Right cardiac atrium (tissue), 5 donors: ENCODE measurements around the gene CAND2. TPM values are rescaled to one million over a fixed set of nuclear protein-coding genes. Genes with fewer than 3 reads are reported as not detected.
"Not testable (repeated sequence)": the region's sequence is repeated elsewhere in the genome, so short reads cannot be mapped to it uniquely, and the experiment has no call there.

Source experiments
- ATAC-seq, 2 donors: fragments of 200-7000 bp; cut with Tn5 transposase; one replicate each; pipeline versions ENCODE4 v1.8.0 to v1.9.1; 2020; ENCODE audit warnings: moderate library complexity in 2 of 2, mild to moderate bottlenecking in 1 of 2
- DNase-seq, 3 donors: peaks; one replicate each; pipeline ENCODE4 v3.0.0-alpha.2; 2020
- H3K27ac ChIP-seq: one replicate; pipeline ENCODE4 v1.5.1; 2013; ENCODE audit warnings: mild to moderate bottlenecking, low read length, control low read depth, moderate library complexity
- H3K27me3 ChIP-seq: one replicate; pipeline ENCODE4 v1.6.1; 2013; ENCODE audit not compliant: control insufficient read depth, insufficient read depth
- H3K4me1 ChIP-seq: one replicate; pipeline ENCODE4 v1.6.1; 2013; ENCODE audit warnings: low read length; ENCODE audit not compliant: control insufficient read depth, insufficient read depth
- H3K4me3 ChIP-seq: one replicate; pipeline ENCODE4 v1.5.1; 2013; ENCODE audit warnings: low read length, control low read depth
- H3K9me3 ChIP-seq: one replicate; pipeline ENCODE4 v1.6.1; 2013; ENCODE audit warnings: low read length; ENCODE audit not compliant: control insufficient read depth
- WGBS: extraction: QIAGEN DNeasy Blood & Tissue Kit; methylation state at CpG from one replicate; pipeline ENCODE4 v1.1.7; 2013; 5-methylcytosine and 5-hydroxymethylcytosine counted together
- intact Hi-C, 4 donors: fragments of 100-400 bp; cut with DNase I; formaldehyde crosslinking; loops; one replicate each; pipeline versions ENCODE4 v1.11.0 to v1.14.0; 2022 to 2023
- polyA plus RNA-seq: library from polyadenylated mRNA; stranded (reverse); fragments of 200-250 nt; gene quantifications from one replicate; pipeline ENCODE4 v1.2.3, GENCODE V29; 2013
- total RNA-seq, 4 donors: library from RNA; stranded (reverse); fragmentation: NEBNext Ultra II Directional; extraction: Animal tissue kit (Norgen Biotek cat#: 25700); gene quantifications; one replicate each; pipeline ENCODE4 v1.2.1, GENCODE V29; 2021
- donor health status: healthy with polysubstance abuse.
- donor health status: DM: no; HTN: yes; CAD: no.
- donor health status: DM: no; HTN: no; CAD: no.
- donor health status: DM: no; HTN: yes; CAD: no; lungs with severe emphysema.
- donor health status: DM: yes; HTN: yes; CAD: no.

CAND2 gene
- total and polyA plus RNA-seq, 5 donors, result 33.2 to 63.6 (median 42.1) TPM

DNA sequence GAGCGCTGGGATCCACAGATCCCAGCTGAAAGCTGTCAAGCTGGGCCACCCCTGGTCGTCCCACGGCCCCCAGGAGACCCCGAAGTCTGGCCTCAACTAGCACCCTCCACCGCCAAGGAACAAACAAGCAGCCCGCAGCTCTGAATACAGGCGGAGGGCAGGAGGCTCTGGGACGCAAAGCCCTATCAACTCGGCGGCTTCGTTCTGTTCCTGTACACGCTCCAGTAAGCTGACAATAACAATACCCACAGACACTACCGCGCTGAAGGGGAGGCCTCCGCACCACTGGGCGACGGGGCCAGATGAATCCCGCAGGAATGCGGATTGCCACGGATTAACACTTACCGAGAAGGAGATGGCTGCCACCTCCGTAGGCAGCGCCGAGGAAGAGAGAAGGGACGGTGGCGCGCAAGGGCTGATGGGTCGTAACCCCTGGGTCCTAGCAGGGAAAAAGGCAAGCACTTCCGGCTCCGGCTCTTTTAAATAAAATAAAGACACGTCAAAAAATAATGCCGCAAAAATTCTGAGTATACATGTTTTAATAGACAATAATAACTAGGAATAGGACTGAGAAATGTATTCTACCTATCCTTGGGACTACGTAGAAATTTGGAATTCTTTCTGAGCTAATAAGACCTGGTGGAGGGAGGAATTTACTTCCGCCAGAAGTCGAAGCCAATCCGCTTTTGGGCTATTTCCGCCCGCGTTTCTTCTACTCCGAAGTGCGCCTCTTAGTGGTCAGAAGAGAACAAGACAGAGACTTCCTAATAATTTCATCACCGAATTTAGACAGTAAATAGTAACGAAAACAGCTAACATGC lies 44.9 kb downstream of the CAND2 start, which contains the start of gene RPL32:
RPL32 (minus strand) TSS at position 417 of the 821 bp plus-strand sequence. CDS start 1,328 bp downstream, outside the sequence.
- no peaks in the 10 kb centered on the region for H3K9me3 ChIP-seq
- DNase-seq (peak; percentile 88 to 94 (median 93)), ATAC-seq (peak; percentile 95)
- no peaks in the 10 kb centered on the region for H3K27me3 ChIP-seq
- intact Hi-C loops, result no loop called here
- peak within 1 kb of the TSS; percentile 74 for H3K27ac ChIP-seq
- peak within 1 kb of the TSS; percentile 56 for H3K4me3 ChIP-seq
- peaks cover 9% of the 10 kb centered on the region for H3K4me1 ChIP-seq
- under 1% methylated on average over 43 of the region's 43 CpGs for WGBS

DNA sequence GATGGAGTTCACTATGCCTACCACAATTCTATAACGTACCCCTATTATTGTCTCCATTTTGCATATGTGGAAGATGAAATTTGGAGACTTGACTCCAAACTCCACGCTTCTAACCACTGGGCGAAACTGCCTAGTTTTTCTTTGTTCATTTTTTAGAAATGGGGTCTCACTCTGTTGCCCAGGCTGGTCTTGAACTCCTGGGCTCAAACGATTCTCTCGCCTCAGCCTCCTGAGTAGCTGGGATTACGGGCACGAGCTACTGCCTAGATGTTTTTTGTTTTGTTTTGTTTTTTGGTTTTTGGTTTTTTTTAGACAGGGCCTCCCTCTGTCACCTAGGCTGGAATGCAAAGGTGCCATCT lies 45.5 kb downstream of the CAND2 start:
- Histone ChIP-seq H3K4me3 (peak overlapping the region; percentile 56), H3K9me3 (no peaks in the 10 kb centered on the region), H3K27me3 (no peaks in the 10 kb centered on the region), H3K27ac (no peak overlapping the region), H3K4me1 (peaks cover 9% of the 10 kb centered on the region)
- DNase-seq, result no peak
- WGBS, result 48% methylated on average over 7 of the region's 7 CpGs
- no peak for ATAC-seq
- intact Hi-C loops, result no loop called here

- intact Hi-C loops, result no loop called here
- Histone ChIP-seq H3K9me3 (no peaks in the 10 kb centered on the region), H3K27me3 (no peaks in the 10 kb centered on the region), H3K27ac (no peak overlapping the region), H3K4me3 (no peak overlapping the region), H3K4me1 (peaks cover 9% of the 10 kb centered on the region)
- WGBS, result 98% methylated on average over 4 of the region's 4 CpGs
- ATAC-seq (no peak), DNase-seq (no peak)
These were observed 46.0 kb downstream of the CAND2 start for GRCh38 chr3:12842469-12842868.

GRCh38 chr3:12845811-12846210 lies 49.3 kb downstream of the CAND2 start:
- 47% methylated on average over 1 of the region's 1 CpG for WGBS
- Histone ChIP-seq H3K27ac (no peak overlapping the region), H3K4me3 (no peak overlapping the region), H3K4me1 (no peaks in the 10 kb centered on the region), H3K27me3 (no peaks in the 10 kb centered on the region), H3K9me3 (no peaks in the 10 kb centered on the region)
- intact Hi-C loops, result no loop called here
- no peak for DNase-seq
- no peak for ATAC-seq

GRCh38 chr3:12852201-12852600 lies 55.7 kb downstream of the CAND2 start:
- no peaks in the 10 kb centered on the region for H3K4me1 ChIP-seq
- DNase-seq (no peak), ATAC-seq (no peak)
- H3K9me3 ChIP-seq, result no peaks in the 10 kb centered on the region
- no peak overlapping the region for H3K4me3 ChIP-seq
- H3K27me3 ChIP-seq, result no peaks in the 10 kb centered on the region
- 86% methylated on average over 3 of the region's 3 CpGs for WGBS
- no peak overlapping the region for H3K27ac ChIP-seq
- intact Hi-C loops, result no loop called here

- H3K9me3 ChIP-seq, H3K4me3 ChIP-seq, ATAC-seq, intact Hi-C loops, H3K4me1 ChIP-seq, DNase-seq, H3K27me3 ChIP-seq, H3K27ac ChIP-seq: not testable (repeated sequence)
- 63% methylated on average over 2 of the region's 2 CpGs for WGBS
These were observed 57.4 kb downstream of the CAND2 start for GRCh38 chr3:12853847-12854246.

GRCh38 chr3:12854565-12854964 lies 58.1 kb downstream of the CAND2 start:
- H3K4me3 ChIP-seq, result no peak overlapping the region
- DNase-seq (no peak), ATAC-seq (peak in 1 of 2 donors; percentile 27)
- H3K9me3 ChIP-seq, result no peaks in the 10 kb centered on the region
- no peak overlapping the region for H3K27ac ChIP-seq
- intact Hi-C loops, result no loop called here
- no peaks in the 10 kb centered on the region for H3K27me3 ChIP-seq
- WGBS, result 67% methylated on average over 4 of the region's 4 CpGs
- no peaks in the 10 kb centered on the region for H3K4me1 ChIP-seq

GRCh38 chr3:12856626-12857025 lies 60.1 kb downstream of the CAND2 start:
- no peak overlapping the region for H3K27ac ChIP-seq
- H3K9me3 ChIP-seq, result no peaks in the 10 kb centered on the region
- no peaks in the 10 kb centered on the region for H3K27me3 ChIP-seq
- DNase-seq, result peak in 1 of 3 donors; percentile 43
- H3K4me1 ChIP-seq, result no peaks in the 10 kb centered on the region
- intact Hi-C loops, result no loop called here
- no peak overlapping the region for H3K4me3 ChIP-seq
- no peak for ATAC-seq
- WGBS, result 86% methylated on average over 5 of the region's 5 CpGs

DNA sequence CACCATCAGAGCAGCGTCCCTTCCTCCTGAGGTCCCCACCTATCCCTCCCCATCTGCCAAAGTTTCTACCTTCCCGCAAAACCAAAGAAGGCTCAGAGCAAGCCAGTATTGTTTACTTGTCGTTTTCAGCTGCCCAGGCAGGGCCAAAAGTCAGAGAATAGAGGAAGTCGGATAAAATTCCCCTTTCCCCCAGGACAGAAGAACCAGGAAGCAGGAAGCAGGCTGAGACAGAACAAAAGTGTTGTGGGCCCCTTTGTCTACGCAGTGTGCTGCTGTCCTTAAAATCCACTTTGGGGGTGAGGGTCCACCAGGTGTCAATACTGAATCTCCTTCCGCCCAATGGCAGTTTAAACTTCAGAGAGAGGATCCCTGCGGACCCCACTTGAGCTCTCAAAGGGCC lies 63.4 kb downstream of the CAND2 start:
- H3K4me3 ChIP-seq, result no peak overlapping the region
- WGBS, result 67% methylated on average over 7 of the region's 7 CpGs
- H3K27me3 ChIP-seq, result no peaks in the 10 kb centered on the region
- intact Hi-C loops, result loop anchor here in 1 of 4 donors (10.0 kb wide), 1 partner anchor 725 kb away; no protein-coding TSS in a partner anchor
- H3K4me1 ChIP-seq, result no peaks in the 10 kb centered on the region
- H3K27ac ChIP-seq, result no peak overlapping the region
- DNase-seq (peak in 1 of 3 donors; percentile 14), ATAC-seq (no peak)
- no peaks in the 10 kb centered on the region for H3K9me3 ChIP-seq

DNA sequence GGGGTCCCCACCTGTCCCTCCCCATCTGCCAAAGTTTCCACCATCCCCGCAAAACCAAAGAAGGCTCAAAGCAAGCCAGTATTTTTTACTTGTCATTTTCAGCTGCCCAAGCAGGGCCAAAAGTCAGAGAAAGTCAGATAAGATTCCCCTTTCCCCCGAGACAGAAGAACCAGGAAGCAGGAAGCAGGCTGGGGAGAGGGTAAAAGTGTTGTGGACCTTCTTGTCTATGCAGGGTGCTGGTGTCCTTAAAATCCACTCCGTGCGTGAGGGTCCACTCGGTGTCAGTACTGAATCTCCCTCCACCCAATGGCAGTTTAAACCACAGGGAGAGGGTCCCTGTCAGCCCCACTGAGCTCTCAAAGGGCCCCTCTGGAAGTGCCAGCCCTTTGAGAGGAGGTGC lies 65.1 kb downstream of the CAND2 start:
- WGBS, result 63% methylated on average over 5 of the region's 5 CpGs
- no peak for DNase-seq
- Histone ChIP-seq H3K9me3 (no peaks in the 10 kb centered on the region), H3K27me3 (no peaks in the 10 kb centered on the region), H3K4me3 (no peak overlapping the region), H3K4me1 (no peaks in the 10 kb centered on the region), H3K27ac (no peak overlapping the region)
- intact Hi-C loops, result loop anchor here in 1 of 4 donors (10.0 kb wide), 1 partner anchor 727 kb away; no protein-coding TSS in a partner anchor
- no peak for ATAC-seq

GRCh38 chr3:12862387-12862786 lies 65.9 kb downstream of the CAND2 start:
- no peaks in the 10 kb centered on the region for H3K4me1 ChIP-seq
- no peak overlapping the region for H3K27ac ChIP-seq
- ATAC-seq (no peak), DNase-seq (no peak)
- H3K27me3 ChIP-seq, result no peaks in the 10 kb centered on the region
- no peak overlapping the region for H3K4me3 ChIP-seq
- 91% methylated on average over 8 of the region's 8 CpGs for WGBS
- no peaks in the 10 kb centered on the region for H3K9me3 ChIP-seq
- intact Hi-C loops, result loop anchor here in 1 of 4 donors (10.0 kb wide), 1 partner anchor 728 kb away; no protein-coding TSS in a partner anchor
